ENCODE results near the gene MAPKAPK2. TPM values are rescaled to one million over a fixed set of nuclear protein-coding genes. Genes with fewer than 3 reads are reported as not detected.

MAPKAPK2 gene
- total RNA-seq, 1 donor from 2014 or later, result 56.3 TPM

DNA sequence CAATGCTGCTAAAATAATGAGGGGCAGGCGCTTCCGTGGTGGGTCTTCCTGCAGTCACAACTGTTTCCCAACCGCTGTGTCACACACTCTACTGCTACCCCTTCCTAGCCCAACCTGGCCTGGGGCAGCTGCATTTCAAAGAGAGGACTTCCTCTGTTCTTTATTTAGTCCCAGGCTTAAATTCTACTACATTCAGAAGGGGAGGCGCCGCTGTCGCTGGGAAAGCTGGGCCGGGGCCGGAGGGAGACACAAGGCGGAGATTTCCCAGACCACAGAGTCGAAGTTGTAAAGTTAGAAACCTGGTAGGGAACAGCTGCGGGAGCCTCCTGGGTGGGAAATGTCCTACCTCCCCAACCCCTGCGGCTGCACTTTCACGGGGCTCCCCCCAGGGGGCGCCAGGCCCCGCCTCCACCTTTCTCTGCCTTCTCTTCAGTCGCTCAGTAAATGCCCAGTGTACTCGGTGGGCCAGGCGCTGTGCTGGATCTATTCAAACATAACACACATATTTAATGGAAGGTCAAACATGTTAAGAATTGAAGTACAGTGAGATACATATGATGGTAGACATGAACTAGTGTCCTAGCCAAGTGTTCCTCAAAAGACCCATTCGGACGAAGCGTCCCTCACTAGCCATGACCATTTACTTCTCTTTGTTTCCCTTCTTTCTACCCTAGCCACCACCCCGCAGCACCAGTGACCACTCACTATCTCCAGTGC is 26.3 kb upstream of the MAPKAPK2 start:
- DNase-seq (ENCODE audit: low spot score), result no peak
- intact Hi-C loops (cut with DNase I), result no loop called here

DNA sequence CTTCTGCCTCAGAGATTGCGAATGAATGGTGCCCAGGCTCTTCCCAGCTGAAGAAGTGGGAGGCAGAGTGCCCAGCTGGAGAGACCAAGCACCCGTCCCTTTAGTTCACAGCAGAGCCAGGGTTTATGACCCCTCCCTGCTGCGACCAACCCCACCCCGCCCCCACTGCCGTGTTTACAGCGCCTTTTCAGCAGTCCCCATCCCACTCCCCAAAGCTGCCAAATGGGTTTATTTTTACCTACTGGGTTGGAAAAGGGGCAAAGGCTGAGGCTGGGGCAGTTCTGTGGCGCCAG is 25.8 kb upstream of the MAPKAPK2 start:
- peak; percentile 9 for ATAC-seq
- intact Hi-C loops (cut with DNase I), result no loop called here
- DNase-seq (ENCODE audit: low spot score), result no peak

More for the DNA sequence above, 26.3 kb upstream of the MAPKAPK2 start:
- peak; percentile 37 for ATAC-seq

DNA sequence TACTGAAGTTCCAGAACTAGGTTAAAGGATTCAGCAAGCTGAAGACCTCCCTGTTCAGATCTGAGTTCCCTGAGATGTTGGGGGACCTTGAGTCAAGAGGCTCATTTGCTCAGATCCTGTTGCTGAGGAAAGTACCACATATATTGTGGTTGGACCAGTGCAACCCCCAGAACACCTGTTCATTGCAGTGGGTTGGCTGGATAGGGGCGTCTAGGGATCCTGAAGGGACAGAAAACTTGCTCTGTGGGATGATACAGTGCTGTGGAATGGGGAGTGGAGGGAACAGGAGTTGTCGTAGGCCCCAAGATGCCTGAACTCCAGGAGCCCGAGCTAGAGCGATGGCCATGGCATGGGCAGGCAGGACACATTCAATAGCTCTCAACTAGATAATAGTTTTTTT is 24.6 kb upstream of the MAPKAPK2 start:
- ATAC-seq (no peak), DNase-seq (ENCODE audit: low spot score) (no peak)
- intact Hi-C loops (cut with DNase I), result no loop called here

DNA sequence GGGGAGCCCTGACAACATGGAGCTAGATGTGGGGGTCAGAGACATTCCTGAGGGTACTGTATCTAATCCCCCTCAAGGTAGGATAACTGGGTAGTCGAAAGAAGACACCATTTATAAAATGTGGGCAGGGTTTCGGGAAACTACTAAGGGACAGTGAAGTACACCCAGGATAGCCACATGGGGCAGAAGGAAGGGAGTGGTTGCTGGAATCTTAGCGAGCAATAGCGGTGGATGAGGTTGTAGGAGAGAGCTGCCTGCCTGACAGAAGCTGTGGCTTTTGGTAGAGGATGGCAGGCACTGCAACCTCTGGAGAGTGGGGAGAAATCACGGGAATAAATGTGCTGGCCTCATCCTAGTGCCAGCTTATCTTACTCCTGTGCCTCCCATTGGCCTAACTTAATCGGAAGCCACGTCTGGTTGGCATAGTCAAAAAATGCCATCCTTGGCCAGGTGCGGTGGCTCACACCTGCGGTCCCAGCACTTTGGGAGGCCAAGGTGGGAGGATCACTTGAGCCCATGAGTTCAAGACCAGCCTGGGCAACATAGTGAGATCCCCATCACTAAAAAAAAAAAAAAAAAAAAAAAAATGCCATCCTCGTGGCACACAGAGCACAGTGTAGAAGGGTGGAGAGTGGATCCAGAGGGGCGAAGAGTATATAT is 23.4 kb upstream of the MAPKAPK2 start:
- DNase-seq (ENCODE audit: low spot score), result no peak
- intact Hi-C loops (cut with DNase I), result no loop called here
- ATAC-seq, result no peak

DNA sequence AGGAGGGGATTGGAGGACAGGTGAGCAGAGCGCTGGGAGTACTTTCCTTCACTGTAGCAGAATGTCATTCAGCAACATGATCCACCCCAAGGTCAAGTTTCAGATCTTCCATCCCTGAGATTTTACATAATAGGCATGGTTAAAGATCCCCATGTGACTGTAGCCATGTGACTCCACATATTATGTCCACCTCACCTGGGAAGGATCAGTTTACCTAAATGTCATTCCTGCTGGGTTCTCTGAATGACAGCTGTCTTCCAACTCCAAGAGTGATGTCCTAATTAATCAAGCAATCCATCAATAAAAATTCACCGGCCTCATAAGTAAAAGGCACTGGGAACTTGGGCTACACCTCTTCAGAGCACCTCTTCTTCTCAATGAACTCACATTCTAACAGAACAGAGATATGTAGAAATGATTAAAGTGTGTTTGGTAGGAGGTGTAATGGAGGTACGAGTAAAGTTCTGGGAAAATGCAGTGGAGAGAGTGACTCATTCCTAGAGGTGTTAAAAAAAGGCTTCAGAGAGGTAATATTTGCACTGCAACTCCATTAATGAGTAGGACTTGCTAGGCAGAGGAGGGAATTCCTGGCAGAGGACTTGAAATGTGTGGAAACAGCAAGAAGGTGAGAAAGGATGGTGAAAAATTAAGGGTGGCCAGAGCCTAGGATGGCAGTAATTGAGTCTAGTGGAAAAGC is 22.2 kb upstream of the MAPKAPK2 start:
- intact Hi-C loops (cut with DNase I), result no loop called here
- DNase-seq (ENCODE audit: low spot score) (no peak), ATAC-seq (no peak)

DNA sequence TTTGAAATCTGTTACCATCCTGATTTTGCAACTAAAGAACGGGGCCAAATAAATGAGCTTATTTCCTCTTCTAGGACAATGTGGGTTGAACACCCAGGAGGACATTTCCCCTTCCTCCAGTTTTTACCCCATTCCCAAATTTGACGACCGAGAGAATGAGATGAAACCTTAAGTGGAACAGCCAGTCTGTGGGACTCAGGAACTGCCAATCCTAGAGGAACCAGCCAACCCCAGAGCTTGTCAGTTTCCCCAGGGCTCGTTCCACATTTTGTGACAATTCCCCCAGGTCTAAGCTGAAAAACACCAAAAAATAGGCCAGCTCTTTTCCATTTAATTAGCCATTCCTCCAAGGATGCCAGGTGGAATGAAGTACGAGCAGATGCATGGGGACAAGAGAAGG is 21.3 kb upstream of the MAPKAPK2 start:
- intact Hi-C loops (cut with DNase I), result no loop called here

DNA sequence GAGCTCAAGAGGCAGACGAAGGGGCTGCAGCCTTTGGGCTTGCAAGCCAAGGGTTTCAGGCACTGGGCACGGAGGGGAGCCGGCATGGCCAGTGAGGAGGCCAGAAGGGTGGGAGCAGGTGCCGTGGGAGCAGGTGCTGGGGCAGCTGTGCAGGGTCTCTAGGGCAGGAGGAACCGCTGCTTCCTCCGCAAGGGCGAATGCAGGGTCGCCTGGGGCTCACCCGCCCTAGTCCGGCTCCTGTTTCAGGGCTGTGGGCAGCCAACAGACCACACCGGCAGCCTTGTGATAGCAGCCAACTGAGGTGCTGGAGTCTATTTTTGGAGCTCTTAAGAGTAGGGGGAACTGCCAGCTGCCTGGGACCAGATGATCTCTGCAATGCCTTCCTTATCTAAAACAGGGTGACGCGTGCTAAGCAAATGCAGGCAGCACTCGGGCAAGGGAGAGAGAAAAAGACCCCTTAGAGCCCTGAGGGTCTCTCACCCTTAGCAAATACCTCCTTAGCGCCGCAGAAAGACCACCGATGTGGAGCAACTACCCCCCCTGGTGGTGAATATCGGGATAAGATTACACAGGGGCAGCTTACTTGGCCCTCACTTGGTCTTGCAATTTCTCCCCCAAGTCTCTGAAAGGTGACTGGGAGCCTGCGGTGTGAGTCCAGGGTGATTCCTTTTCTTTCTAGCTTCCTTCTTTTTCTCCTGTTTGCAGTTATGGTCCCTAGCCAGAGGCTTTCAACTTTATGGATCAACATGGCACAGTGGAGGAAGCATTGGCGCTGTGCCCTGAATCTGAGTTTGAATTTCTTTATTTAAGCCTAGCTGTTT is 20.7 kb upstream of the MAPKAPK2 start:
- intact Hi-C loops (cut with DNase I), result no loop called here
- DNase-seq (ENCODE audit: low spot score) (no peak), ATAC-seq (peak; percentile 87)

More for the DNA sequence above, 21.3 kb upstream of the MAPKAPK2 start:
- DNase-seq (ENCODE audit: low spot score) (no peak), ATAC-seq (no peak)

DNA sequence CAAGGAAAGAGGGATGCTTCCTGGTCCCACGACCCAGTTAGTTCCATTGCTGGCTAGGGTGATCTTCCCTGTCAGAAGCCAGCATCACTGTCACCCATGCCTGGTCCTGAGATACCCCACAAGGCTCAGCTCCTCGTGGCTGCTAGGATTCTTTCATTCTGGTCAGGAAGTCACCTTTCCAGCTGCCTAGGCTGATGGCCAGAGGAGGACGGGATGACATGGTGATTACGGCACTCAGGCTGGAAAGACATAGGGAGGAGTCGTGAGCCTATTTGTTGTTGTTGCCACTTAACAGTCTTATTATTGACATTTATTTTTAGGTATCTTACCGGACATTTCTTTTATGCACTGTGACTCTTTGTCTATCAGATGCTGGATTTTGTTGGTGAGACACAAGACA is 20.0 kb upstream of the MAPKAPK2 start:
- ATAC-seq (peak; percentile 16), DNase-seq (ENCODE audit: low spot score) (no peak)
- intact Hi-C loops (cut with DNase I), result no loop called here

DNA sequence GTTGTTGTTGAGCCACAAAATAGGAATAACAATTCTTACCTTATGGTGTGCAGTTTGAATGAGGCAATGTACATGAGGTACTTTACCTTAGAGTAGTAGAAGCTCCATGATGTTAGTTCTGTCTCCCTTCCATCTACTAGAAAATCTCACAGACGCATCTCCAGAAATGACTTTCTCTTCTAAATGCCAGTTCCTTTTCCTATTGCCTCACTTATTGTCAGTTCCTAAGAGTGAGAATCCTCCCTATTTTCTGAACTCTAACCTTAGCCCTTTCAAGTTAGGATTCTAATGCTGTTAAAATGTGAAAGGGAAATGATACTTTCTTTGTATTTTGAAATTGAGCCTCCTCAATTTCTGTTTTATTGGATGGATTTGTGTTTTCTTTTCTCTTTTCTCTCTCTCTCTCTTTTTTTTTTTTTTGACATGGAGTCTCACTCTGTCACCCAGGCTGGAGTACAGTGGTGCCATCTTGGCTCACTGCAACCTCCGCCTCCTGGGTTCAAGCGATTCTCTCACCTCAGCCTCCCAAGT is 18.6 kb upstream of the MAPKAPK2 start:
- intact Hi-C loops (cut with DNase I), result no loop called here
- ATAC-seq, result no peak
- DNase-seq (ENCODE audit: low spot score), result no peak

DNA sequence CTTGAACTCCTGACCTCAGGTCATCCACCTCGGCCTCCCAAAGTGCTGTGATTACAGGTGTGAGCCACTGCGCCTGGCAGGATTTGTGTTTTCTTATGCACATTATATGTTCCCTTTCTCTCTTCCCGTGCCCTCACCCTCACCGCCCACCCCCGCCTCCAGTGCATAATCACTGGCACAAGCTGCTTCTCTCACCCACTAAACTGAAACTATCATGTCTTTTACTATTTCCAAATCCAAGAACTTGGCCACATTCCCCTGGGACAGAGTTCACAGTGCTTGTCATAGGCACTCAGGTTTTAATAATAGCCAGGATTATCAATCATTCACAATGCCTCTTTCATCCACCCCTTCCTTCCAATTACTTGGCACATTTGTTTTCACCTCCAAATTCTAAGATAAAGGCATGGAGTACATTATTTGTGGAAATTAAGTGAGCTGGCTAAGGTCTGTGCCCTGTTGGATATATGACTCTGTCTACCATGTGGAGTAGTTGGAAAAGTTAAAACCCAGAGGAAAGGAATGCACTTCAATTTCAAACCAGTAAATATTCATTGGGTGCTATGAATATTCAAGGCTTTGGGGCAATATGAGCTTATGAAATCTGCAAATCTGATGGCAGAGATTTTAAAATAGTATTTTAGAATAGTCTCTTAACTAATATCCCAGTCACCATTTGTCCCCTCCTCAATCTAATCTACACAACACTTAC is 17.6 kb upstream of the MAPKAPK2 start:
- DNase-seq (ENCODE audit: low spot score), result no peak

DNA sequence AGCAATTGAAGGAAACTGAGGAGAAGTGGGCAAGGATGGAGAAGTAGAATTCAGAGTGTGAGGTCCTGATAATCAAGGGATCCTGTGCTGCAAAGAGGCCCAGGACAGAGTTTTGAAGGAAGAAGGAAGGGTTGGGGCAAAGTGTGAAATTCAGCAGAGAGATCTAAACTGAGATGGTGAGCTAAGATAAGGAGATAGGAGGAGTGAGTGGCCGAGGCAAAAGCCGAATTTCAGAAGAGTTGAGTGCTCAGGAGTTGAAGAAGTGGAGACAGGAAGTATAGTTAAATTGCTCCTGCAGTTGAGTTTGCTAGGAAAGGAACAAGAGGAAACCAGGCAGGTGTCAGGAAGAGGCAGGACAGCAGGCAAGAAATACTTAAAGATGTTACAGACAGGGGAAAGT is 16.4 kb upstream of the MAPKAPK2 start:
- intact Hi-C loops (cut with DNase I), result no loop called here
- no peak for ATAC-seq

More for the DNA sequence above, 17.6 kb upstream of the MAPKAPK2 start:
- no peak for ATAC-seq
- intact Hi-C loops (cut with DNase I), result no loop called here

DNA sequence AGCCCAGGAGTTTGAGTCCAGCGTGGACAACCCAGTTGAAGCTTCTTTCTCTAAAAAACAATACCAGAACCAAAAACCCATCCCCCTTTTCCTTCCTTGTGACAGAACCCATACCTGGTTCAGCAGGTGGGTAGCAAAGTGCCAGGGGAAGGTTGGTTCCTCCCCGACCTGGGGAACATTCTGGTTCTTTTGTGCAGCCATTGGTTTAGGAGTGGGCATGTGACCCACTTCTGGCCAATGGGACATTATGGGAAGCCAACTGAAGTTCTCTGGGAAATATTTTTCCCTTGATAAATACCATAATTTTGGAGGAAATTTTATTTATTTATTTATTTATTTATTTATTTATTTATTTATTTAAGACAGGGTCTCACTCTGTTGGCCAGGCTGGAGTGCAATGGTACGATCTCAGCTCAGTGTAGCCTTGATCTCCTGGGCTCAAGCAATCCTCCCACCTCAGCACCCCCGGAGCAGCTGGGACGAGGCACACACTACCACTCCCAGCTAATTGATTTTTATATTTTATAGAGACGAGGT is 15.8 kb upstream of the MAPKAPK2 start:
- intact Hi-C loops (cut with DNase I), result no loop called here
- no peak for ATAC-seq
- no peak for DNase-seq (ENCODE audit: low spot score)

More for the DNA sequence above, 16.4 kb upstream of the MAPKAPK2 start:
- DNase-seq (ENCODE audit: low spot score), result no peak

DNA sequence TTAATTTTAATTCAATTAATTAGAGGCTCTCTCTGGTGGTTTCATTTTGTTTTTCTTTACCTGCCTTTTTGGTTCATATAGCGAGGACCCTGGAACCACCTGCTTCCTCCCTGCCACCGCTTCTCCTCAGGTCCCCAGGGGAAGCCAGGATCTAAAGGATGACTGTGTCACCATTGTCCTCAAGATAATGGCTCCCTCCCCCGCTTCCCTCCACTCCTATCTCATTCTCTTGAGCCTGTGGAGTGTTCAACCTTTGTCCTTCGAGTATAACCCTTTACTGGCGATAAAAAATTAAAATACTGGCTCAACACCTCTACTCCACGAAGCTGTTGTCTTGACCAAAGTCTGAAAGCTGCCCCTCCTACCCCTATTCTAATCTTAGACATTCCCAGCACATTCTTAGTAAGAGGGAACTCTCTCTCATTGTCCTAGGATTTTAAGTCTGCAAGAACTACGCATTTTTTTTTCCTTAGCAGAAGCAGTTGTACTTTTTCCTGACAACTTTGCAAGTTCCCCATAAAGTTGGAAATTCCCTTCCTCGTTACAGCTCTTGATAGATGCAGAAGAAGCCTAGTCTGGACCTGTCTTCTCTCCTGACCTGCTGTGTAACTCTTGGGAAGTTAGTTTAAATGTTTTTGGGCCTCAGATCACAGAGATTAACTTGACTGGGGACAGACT is 12.6 kb upstream of the MAPKAPK2 start:
- ATAC-seq, result no peak
- no peak for DNase-seq (ENCODE audit: low spot score)
- intact Hi-C loops (cut with DNase I), result no loop called here

DNA sequence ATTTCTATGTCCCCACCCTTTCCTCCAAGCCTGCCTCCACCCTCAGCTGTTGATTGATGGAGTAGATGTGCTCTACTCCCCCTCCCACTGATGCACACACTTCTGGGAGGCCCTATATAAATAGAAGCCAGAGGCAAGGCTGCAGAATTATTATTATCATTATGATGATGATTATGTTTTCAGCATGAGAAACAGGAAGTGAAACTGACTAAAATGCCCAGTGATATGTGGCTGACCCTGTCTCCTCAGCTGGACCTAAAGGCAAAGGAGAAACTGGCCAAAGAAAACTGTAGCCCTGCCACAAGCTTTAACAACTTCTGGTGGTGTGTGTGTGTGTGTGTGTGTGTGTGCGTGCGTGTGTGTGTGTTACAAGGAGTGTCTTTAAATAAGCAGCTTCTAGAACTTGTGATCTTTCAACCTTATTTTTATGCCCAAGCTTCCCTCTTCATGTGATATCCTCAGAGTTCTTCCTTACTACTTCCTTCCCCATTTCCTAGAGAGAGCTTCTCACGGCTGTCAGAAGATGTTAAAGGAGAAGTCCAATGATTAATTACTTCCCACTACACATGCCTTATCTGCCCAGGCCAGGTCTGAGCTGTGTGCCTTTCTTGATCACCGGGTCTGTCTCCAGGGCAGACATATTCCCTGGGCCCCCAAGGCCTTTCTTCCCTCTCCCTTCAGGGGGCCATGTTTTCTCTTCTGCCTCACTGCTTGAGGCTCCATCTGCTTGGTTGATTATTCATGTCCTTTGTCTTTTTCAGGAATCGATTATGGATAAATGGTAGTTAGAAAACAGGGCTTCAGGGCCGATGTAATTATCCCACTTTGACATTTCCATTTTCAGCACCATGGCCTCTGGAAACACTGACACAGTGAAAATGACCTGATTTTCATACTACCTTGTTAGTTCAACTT is 11.6 kb upstream of the MAPKAPK2 start:
- no peak for DNase-seq (ENCODE audit: low spot score)
- intact Hi-C loops (cut with DNase I), result no loop called here
- peak; percentile 69 for ATAC-seq

DNA sequence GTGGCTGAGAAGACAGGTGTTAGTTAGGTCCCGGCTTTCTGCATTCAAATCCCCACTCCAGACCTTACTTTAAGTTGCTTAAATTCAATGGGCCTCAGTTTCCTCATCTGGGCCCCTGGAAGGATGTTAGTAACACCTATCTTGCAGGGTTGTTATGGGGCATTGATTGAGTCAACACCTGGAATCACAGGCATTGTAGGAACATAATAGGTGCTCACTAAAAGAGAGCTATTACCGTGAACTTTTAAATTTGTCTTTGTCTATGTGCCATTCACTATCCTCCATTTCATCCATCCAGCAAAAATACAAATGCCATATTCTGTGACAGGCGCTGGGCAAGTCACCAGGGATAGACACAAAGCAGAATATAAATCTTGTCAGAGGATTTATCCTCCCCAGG is 10.5 kb upstream of the MAPKAPK2 start:
- intact Hi-C loops (cut with DNase I), result no loop called here

DNA sequence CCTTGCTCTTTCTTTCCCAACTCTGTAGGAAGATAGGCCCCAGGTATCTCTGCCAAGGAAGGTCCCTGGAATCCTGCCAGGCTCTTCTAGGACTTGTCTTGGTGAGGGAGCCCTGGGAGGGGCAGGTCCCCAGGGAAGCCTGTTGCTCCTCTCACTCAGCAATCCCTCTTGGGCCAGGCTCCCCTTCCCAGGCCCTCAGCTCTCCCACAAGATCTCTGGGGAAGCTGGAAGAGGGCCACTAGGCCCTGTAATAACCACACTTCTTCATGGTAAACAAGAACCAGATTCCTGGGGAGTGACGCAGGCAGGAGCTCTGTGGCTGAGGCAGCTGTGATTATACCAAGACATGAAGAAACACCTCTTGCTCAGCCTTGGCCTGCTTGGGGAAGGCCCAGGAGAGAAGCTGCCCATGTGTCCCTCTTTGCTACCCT is 9.9 kb upstream of the MAPKAPK2 start:
- intact Hi-C loops (cut with DNase I), result no loop called here
- DNase-seq (ENCODE audit: low spot score) (peak; percentile 68), ATAC-seq (peak; percentile 64)

More for the DNA sequence above, 10.5 kb upstream of the MAPKAPK2 start:
- DNase-seq (ENCODE audit: low spot score), result no peak
- ATAC-seq, result no peak

DNA sequence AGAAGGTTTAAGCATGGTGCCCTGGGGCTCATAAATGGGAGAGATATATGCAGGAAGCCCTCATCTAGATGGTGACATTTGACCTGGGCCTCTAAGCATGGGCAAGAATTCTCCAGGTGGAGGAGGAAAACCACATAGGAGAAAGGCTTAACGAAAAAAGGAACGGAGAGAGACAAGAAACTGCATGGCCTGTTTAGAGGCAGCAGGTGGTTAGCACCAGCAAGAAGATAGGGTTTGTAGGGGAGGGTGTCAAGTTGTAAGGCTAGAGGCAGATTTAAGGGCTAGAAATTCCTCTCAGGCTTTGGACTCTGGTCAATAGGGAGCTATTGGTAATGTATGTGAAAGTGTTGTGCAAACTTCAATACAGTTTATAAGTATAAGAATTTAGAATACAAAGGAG is 8.2 kb upstream of the MAPKAPK2 start:
- ATAC-seq, result no peak
- no peak for DNase-seq (ENCODE audit: low spot score)
- intact Hi-C loops (cut with DNase I), result no loop called here
